Dedifferentiated amniotic fluid mesenchymal stem cell (primary cell): Measurements from ENCODE around the gene SAPCD1.

Experiments used
- DNase-seq: peaks from one replicate; pipeline ENCODE4 v3.0.0-alpha.2; 2016; ENCODE audit errors: extremely low spot score

SAPCD1 gene

GRCh38 chr6:31762356-31762755, at the start of gene SAPCD1:
Gene SAPCD1, plus strand, starts transcription at chr6:31762656. Its CDS starts 399 bp downstream, at chr6:31763055.
- no peak for DNase-seq

DNA sequence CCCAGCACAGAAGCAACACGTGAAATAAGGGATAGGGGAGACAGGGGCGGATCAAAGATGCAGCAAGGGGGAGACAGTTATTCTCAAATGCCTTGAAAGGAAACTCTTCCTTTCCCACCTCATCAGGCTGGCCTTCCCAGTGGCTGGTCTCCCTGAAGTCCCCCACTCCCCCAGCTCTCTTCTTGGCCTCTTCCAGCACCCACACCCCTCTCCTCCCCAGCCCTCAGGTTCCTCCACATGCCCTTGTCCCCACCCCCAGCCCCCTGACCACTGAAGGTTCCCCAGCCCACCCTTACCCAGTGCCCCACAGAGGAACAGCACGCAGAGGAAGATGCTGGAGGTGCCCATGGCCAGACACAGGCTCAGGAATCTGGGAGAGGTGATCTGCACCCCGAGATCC, 49.0 kb upstream of the SAPCD1 start:
- DNase-seq: no peak

GRCh38 chr6:31713991-31714684, 48.3 kb upstream of the SAPCD1 start:
- DNase-seq: no peak

DNA sequence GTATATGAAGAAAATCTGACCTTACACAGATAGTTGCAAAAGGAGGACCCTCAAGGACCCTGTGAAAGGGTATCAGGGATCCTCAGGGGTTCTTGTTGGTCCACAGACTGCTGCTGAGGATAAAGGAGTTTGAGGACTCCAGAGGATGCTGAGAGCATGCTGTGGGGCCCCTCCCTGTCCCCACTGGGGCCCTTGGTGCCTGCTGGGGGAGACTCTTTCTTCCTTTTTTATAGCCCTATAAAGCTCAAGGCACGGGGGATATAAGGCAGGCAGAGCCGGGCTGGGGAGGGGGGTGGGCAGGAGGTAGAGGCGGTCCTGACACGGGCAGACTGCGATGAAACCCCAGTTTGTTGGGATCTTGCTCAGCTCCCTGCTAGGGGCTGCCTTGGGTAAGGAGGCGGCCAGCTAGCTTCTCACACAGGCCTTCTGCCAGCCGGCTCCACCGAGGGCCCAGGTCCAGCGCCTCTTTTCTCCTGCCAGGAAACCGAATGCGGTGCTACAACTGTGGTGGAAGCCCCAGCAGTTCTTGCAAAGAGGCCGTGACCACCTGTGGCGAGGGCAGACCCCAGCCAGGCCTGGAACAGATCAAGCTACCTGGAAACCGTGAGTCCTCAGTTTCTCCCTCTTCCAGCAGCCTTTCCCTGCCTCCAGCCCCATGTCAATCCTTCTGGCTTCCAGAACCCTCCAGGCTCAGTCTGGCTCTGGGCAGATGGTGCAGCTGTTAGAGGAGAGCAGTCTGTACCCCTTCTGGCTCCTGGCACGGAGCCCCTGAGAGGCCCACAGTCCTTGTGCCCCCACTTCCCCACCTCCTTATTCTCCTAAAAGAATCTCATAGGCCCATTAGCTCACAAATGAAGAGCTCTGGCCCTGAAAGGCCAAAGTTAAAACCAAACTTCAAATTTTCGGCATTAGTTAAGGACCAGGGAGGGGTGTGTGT, 47.2 kb upstream of the SAPCD1 start, which contains the start of gene LY6G6D:
TSS of gene LY6G6D (plus strand) at position 327 of the 937 bp plus-strand sequence. CDS start at position 335, 8 bp downstream.
- no peak for DNase-seq

- no peak for DNase-seq
Observed at GRCh38 chr6:31717499-31718222, 44.8 kb upstream of the SAPCD1 start.

DNA sequence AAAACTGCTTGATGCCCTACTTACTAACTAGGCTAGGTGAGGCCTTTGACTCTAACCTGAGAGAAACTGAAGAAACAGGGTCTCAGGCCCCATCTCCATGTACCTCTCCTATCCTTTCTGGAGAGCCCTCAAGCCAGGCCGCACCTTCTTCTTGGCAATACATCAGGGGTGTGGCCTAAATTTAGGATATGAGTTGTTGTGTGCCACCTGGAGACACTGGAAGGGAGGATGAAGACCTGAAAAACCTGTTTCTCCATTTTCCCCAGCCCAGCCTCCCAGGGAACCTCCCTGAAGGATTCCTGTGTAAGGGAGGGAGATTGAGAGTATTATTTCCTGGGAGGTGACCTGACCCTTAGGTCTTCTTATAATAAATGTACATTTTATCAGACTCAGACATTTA, 44.2 kb upstream of the SAPCD1 start:
- no peak for DNase-seq

GRCh38 chr6:31719001-31719400, 43.5 kb upstream of the SAPCD1 start:
- no peak for DNase-seq

- DNase-seq: no peak
Observed at GRCh38 chr6:31720196-31720770, 42.2 kb upstream of the SAPCD1 start.

DNA sequence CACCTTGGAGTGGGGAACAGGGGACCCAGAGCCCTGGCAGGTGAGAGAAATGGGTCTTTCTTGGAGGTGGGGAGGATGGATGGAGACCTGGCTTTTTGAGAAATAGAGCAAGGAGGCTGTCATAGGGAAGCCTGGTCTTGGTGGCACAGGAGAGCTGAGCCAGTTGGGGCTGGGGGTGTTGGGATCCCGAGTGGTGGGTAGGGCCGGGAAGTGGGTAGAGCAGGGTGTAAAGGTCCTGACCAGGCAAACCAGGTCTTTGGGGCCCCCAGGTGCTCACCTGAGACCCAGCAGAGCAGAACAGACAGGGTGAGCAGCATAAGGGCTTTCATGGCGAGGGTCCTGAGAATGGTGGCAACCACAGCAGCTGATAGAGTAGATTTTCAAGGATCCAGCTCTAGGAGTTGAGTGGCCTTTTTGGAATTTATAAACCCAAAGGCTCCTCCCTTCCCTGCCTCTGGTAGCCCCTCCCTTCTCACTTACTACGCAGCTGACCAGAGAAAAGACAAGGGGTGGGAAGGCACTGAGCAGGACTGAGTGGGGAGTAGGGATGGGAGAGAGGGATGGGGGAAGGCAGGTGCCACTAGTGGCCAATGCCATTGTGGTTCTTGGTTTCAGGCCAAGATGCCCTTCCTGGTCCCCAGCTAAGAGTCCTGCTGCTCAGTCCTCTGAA, 41.0 kb upstream of the SAPCD1 start, which contains the start of gene LY6G6C:
TSS of gene LY6G6C (minus strand) at position 396 of the 670 bp plus-strand sequence. CDS start at position 329, 67 bp downstream.
- DNase-seq: no peak

DNA sequence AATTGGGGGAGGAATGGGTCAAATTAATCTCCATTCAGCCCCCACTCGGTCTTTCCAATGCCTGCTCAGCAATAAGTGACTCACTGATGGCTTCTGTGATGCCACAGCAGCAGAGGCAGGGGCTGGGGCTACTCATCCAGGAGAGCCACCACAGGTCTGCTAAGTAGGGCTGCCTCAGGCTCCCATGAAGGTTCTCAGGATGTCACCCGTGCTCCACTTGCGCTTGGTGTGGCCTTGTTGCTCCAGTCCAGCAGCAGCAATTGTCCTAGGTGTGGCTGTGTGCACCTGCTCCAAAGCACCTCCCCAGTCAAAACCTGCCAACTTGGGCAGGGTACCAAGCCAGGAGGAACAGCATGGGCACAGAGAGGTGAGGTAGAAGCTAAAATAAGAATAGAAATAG, 40.3 kb upstream of the SAPCD1 start:
- DNase-seq: no peak

GRCh38 chr6:31723245-31723979, 39.0 kb upstream of the SAPCD1 start, which contains the start of gene MPIG6B:
Gene MPIG6B, plus strand, starts transcription at chr6:31723373. Its CDS starts 11 bp downstream, at chr6:31723384.
- no peak for DNase-seq

DNA sequence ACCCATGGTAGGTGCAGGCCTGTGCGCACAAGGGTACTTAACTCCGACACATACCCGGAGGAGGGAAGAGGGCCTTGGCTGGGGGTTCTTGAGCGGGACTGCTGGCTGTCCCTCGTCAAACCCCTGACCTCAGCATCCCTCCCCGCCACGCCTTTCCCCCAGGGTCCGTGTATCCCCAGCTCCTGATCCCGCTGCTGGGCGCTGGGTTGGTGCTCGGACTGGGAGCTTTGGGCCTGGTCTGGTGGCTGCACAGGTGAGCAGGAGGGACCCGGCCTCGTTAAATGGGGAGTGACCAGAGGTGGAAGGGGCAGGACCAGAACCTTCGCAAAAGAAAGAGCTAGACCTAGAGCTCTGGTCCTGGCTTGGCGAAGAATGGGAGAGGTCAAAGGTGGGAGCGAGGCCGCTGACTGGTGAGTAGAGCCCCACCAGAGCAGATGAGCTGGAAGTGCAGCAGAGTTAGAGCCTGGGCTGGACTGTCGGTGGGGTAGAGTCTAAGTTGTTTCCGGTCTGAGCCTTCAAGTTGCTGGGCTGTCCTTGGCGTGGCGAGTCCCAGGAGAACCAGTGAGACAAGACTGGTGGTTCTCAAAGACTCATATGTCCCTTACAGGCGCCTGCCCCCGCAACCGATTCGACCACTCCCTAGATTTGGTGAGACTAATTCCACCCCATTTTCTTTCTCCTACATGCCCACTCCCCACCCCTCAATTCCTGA, 38.3 kb upstream of the SAPCD1 start:
- no peak for DNase-seq

- no peak for DNase-seq
Observed at GRCh38 chr6:31725502-31726350, 36.7 kb upstream of the SAPCD1 start.

DNA sequence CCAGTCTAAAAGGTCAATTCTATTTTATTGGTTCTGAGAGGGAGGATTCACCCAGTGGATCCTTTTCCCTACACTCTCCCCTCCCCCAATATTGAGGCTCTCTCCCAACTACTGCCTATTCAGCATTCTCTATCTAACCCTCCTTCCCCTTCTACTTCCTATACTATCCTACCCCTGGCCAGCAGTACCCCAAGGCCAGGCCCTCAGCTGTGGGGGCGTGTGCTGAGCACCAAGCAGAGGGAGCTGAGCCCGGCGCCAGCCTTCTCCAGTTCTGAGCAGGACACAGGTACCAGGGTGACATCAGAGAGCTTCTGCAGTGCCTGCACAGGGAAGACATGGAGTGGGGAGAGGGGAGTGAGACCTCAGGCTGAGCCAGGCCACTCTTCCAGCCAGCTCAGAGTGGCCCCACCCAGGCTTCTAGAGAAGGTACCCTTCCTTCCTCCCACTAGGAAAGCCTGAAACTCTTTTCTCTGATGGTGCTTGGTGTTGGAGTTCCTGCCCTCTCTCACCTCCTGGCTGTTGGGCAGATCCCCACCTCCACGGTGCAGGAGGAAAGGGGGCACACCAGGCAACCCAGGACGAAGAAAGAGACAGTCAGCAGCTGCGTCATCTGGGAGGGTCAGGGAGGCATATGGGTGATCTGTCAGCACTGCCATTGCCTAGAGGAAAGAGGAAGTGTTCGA, 35.3 kb upstream of the SAPCD1 start:
- DNase-seq: no peak

GRCh38 chr6:31727717-31728671, 34.5 kb upstream of the SAPCD1 start:
- no peak for DNase-seq

- no peak for DNase-seq
Observed at GRCh38 chr6:31728767-31729514, 33.5 kb upstream of the SAPCD1 start, which contains the start of gene DDAH2. Gene DDAH2, minus strand, starts transcription at chr6:31729299. Its CDS starts 138 bp downstream, at chr6:31729161.
